Measurements from ENCODE around the gene ZFYVE19.

ZFYVE19 gene

GRCh38 chr15:40775740-40776536 lies 31.0 kb upstream of the ZFYVE19 start:
- DNase-seq: no peak

DNA sequence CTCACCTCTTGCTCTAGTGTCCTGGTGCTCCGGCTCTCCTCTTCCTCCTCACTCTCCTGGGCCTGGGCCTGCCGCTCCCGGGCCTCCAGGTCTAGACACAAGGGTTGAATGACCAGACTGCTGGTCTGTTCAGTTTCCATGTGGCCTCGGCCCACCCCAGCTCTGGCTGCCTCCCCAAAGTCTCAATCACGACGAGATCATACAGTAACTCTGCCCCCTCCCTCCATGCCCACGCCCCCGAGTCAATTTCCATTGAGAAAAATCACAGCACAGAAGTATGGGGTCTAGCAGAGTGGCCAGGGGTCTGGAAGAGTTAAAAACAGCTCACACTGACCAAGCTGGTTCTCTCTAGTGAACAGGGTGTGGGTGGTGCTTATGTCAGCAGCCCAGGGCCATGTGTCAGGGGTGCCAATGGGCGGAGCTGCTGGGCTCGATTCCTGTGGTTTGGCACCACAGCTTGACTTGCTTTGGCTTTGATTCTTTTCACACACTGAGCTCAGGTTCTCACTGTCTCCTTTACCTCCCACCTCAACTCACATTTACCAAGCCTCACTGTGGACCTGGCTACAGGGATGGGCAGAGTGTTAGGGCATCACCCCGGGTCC lies 30.2 kb upstream of the ZFYVE19 start:
- DNase-seq: no peak

DNA sequence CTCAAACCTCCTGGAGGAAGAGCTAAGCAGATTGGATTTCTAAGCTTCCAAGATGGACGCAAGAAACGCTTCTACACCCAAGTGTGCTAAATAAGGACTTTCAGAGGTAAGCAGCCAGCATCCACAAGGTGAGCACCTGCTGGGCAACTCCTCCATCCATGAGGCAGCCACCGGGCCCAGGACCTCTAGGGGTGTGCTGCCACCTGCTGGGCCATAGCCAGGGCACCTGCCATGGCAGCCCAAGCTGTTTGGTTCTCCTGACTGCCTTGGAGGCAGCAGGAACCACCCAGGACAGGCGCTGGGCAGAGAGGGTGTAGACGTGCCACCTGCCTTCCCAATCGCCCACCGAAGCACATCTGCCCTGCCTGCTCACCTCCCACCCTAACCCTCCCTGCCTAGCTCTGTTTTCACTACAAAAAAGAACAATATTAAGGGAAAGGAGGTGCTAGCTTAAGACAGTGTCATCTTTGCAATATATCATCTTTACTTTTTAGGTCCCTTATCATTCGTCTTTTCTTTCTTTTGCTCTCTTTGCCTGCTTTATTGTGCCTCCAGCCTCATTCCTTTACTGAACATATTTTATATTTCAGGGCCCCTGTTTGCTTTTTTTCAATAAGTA lies 24.2 kb upstream of the ZFYVE19 start:
- peak; percentile 77 to 78 for DNase-seq

GRCh38 chr15:40785164-40785563 lies 21.7 kb upstream of the ZFYVE19 start:
- DNase-seq: no peak

GRCh38 chr15:40785814-40786213 lies 21.1 kb upstream of the ZFYVE19 start:
- no peak for DNase-seq

DNA sequence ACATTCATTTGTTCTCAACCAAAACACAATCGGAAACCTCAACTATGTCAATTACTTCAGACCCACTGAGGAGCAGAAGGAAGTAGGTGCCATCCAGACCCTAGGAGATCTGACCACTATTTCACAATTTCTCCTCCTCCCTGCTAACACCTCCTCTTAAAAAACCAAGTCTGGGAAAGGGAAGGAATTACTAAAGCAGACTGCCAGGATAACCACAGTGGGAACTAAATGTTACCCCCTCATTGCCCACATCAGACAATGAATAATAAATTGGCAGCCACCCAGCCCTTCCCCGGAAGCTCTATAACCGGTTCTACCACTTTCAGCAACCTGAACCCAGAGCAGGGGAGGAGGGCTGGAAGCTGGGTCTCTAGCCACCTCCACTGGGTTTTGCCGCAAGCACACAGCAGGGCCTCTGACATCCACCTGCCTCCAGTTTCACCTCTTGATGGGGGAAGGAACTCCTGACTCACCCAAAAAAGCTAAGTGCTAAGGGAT lies 19.5 kb upstream of the ZFYVE19 start:
- DNase-seq: peak; percentile 54 to 81

DNA sequence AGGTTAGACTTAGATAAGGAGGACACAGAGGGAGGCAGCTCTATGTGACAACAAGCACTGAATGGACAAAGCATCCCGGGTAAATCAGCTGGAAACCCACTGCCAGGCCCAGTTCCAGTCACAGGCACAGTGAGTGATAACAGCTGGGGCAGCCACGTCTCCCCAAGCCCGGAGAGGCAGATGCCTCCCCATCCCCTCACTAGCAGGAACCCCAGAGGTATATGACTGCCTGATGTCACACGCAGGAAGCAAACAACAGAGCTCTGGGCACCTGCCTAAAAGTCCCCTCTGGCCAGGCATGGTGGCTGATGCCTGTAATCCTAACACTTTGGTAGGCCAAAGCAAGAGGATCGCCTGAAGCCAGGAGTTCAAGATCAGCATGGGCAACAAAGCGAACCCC lies 18.9 kb upstream of the ZFYVE19 start:
- DNase-seq: no peak

- no peak for DNase-seq
Measured at GRCh38 chr15:40789119-40789518, 17.8 kb upstream of the ZFYVE19 start.

GRCh38 chr15:40789999-40790398 lies 16.9 kb upstream of the ZFYVE19 start:
- DNase-seq: no peak

- DNase-seq: no peak
Measured at GRCh38 chr15:40790718-40791117, 16.2 kb upstream of the ZFYVE19 start.

GRCh38 chr15:40792394-40792793 lies 14.5 kb upstream of the ZFYVE19 start:
- no peak for DNase-seq

GRCh38 chr15:40793216-40793989 lies 13.5 kb upstream of the ZFYVE19 start:
- no peak for DNase-seq

DNA sequence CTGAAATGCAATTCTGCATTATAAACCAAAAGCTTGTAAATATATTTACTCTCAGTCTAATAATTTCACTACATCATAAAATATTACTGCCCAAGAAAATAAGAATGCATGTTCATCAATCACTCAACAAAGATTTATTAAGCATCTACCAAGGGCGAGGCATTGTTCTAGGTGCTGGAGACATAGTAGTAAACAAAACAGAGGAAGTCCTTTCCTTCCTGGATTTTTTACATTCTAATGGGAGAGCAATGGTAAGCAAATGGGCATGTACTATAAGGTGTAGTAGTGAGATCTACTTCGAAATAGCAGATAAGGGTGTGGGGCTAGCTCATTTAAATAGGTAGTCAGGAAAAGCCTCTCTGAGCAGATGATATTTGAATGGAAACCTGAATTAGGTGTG lies 10.8 kb upstream of the ZFYVE19 start:
- DNase-seq: no peak

GRCh38 chr15:40796512-40796911 lies 10.4 kb upstream of the ZFYVE19 start:
- DNase-seq: no peak

DNA sequence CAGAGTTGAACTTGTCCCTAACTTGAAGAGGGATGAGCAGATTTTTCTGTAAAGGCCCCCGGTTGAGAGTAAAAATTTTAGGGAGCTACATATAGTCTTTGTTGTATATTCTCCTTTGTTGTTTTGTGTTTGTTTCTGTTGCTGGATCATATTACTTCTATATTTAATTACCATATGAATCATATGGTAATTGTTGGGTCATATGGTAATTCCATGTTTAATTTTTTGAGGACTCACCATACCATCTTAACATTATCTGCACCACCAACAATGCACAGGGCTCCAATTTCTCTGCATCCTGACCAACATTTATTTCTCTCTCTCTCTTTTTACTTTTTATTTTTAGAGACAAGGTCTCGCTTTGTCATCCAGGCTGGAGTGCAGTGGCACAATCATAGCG lies 7.4 kb upstream of the ZFYVE19 start:
- DNase-seq: no peak

DNA sequence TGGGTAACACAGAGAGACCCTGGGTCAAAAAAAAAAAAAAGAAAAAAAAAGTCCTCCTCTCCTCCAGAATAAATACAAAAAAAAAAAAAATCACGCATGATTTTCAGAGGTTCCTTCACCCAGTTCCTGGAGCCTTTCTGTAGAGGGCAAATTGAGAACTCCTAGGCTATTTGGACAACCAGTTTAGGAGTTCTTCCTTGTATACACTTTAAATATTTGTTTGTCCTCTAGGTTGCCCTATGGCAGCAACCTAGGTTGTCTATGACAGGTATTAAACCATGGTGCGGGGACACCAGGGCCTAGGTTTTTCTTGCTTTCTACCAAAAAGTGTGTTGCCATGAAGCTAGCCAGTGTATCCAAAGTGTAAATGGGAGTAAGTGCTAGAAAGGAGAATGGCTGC lies 3.8 kb upstream of the ZFYVE19 start:
- DNase-seq: no peak

GRCh38 chr15:40803688-40804087 lies 3.2 kb upstream of the ZFYVE19 start:
- DNase-seq: no peak

GRCh38 chr15:40806672-40807027 lies 239 bp upstream of the ZFYVE19 start:
- DNase-seq: no peak

DNA sequence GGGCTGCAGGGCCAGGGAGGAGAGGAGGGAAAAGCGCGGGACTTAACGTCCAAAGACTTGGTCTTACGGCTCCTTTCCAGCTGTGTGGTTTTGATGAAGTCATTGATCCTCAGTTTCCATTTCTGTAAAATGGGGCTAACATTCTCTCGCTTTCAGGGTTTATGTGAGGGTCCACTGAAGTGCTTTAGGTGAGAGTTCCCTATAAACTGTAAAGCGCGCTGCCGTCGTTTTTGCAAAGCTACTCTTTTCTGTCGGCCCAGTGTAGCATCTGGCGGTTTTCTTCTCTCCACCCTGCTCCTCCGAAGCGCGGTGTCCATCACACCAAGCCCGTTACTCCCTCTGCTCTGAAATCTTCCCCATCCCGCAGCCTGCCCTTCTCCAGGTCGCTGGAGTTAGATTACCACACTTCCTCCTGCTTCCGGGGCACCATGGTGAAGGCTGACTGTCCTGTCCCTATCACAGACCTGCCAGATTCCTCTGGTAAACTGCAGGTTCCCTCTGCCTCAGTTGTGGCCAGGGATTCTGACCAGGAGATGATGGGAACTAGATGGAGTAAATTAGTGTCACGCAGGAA lies 1.1 kb downstream of the ZFYVE19 start:
- DNase-seq: no peak

- DNase-seq: no peak
Measured at GRCh38 chr15:40808861-40809450, 2.1 kb downstream of the ZFYVE19 start.

DNA sequence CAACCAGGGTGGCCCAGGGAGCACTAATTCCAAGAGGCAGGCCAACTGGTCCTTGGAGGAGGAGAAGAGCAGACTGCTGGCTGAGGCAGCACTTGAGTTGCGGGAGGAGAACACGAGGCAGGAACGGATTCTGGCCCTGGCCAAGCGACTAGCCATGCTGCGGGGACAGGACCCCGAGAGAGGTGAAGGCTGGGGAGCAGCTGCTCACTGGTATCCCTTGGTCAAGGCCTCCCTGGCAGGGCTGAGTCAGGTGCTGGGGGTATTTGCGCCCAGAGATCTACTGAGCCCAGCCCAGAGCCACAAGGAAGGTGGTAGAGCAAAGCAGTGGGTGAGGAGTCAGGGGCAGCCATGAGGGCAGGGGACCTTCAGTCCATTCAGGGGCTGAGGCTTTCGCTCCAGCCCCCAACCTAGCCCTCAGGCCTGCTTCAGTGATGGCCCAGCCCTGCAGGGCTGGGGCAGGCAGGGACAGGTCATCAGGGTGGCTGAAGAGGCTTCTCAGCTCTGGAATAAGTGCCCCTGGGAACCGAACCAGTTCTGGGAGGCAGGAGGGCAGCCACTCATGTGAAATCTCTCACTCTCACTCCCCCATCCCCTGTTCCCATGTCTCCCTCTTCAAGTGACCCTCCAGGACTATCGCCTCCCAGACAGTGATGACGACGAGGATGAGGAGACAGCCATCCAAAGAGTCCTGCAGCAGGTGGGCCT lies 6.0 kb downstream of the ZFYVE19 start:
- DNase-seq: no peak

All from stimulated activated CD4-positive, alpha-beta T cell treated with anti-CD3 and anti-CD28 coated beads, Interleukin-4, amount 100 ng/mL, for 4 hours (primary cell).